ENCODE results near the gene NAA30.

Gene NAA30

DNA sequence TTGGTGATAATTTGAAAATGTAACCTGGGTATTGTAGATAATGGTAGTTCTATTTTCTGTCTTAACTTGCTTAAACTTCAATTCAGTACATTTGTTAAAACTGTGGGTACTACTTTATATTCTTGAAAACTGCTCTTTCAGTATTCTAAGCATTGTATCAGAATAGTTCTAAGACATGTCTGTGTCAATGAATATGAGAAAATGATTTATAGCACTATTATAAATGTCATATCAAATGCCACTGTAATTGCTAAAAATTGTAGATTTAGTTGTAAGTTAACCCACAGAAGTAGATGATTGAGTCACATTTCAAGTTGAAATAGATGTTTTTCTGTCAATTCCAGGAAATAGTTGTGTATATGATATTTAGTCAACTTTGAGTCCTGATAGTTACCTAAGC, 2.4 kb downstream of the NAA30 start:
- no peak for DNase-seq (ENCODE audit: low read depth)

DNA sequence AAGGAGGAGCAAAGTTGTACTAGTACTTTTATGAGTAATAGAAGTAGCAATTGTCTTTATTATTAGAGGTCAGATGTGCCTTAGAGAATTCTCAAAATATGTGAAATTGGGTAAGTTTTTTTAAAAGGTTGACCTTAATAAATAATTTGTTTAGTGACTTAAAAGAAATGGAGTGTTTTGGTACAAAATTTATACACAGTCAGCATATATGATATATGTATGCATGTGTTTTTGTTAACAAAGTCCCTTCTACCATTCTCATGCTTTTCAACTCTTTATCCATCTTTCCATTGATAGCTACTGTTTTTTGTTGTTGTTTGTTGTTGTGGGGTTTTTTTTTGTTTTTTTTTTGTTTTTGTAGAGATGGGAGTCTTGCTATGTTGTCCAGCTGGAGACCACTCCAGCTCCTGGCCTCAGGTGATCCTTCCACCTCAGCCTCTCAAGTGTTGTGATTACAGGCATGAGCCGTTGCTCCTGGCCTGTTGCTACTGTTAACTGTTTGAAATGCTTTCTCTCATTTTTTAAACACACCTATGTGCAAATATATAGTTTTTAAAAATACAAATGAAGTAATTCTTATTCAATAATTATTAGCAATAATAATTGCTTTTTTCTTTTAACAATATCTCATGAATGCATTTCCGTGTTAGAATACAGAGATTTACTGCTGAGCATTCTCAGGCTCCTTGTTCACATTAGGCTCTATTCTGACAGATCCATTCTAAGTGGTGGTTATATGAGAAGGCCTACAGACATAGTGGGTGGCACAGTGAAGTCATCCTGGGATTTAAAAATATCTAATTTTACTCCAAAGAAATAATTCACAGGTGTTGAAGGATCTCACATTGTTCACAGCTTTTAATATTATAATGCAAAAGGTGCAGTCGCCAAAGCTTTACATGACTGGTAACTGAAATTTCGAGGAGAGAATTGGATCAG, 10.4 kb downstream of the NAA30 start:
- DNase-seq (ENCODE audit: low read depth): no peak

DNA sequence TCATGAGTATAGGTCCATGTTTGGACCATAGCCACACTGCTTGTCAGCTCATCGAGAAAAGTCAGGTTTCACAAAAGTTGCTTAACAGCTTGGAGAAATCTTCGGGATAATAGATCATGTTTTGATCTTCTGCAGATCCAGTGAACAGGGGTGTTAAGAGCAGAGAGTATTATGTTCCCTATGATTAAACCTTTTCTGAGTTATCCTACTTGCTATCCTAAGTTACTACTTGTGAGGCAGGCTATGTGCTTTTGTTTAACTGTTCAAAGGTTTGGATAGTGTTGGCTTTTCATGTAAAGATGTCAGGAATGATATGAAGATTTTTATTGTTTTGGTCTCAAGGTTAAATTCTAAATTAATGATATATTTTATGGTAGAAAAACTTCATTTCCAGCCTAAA, 11.1 kb downstream of the NAA30 start:
- DNase-seq (ENCODE audit: low read depth): no peak

DNA sequence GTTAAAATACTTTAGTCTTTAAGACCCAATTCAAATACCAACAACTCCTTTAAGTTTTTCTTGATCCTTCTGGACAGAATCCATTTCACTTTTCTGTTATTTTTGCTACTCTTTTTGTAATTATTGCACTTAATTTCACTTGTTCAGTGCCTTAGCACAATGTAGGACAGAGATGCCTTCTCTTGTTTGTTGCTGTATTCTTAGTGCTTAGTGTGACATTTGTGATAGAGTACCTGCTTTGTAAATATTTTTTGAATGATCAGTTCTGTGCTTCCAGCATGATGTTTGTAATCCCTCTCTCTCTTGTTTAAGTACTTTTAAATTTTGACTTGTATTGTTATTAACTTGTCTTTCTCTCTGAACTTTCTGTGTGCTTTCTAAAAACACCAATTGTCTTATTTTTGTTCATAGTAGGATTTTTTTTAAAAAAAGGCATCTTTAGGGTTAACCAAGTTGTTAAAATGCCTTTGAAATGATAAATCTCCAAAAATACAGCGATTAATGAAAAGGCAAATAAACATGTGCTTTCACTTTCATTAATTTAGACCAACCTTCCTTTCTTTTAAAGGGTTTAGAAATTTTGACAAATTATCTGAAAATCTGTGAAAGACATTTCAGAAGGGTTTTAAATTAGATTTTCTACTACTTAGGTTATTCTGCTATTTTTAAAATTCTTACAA, 11.9 kb downstream of the NAA30 start:
- no peak for DNase-seq (ENCODE audit: low read depth)

DNA sequence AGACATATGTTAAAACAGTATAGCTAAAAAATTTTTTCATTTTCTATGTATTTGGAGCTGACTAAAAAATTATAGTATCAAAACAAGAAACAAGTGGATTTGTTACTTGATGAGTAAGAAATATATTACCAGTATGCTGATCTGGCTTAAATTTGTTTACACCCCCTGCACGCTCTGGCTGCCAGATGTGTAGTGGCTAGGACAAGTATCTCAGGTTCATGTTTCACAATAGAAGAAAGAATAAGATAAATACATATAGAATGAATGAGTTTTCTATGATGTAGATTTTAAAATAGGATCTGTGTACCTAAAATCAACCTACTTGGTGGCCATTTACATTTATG, 13.1 kb downstream of the NAA30 start:
- DNase-seq (ENCODE audit: low read depth): no peak

DNA sequence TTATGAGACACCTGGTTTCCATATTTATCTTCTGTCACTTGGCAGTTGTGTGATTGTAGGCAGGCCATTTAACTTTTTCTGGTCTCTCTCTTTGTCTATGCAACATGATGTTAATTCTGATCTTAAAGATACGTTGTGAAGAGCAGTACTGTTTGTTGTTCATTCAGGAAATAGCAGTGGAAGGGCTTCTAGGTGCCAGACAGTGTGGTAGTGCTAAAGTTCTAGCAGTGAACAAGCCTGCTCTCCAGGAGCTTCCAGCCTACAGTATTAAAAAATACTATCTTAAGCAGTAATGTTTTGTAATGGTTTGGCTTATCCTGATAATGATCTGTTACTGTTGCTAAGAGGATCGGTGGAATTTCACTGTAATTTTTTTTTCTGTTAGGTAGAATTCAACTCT, 15.2 kb downstream of the NAA30 start:
- DNase-seq (ENCODE audit: low read depth): no peak

DNA sequence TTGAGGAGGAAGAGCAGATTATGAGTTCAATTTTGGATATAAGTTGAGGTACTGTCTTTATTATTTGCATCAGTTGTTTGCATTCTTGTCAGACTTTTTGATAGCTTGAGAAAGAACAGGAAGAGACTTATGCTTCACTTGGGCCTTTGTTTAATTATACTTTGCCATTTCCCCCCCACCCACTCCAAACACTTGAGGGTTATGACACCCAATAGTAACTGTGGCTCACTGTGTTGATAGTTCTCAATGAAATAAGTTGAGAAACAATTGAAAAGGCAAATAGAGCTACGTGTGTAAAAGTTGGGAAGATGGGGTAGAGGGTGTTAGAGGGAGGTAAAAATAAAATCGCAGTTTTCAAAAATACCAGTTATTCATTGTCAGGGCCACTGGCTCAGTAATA, 17.7 kb downstream of the NAA30 start:
- DNase-seq (ENCODE audit: low read depth): no peak

DNA sequence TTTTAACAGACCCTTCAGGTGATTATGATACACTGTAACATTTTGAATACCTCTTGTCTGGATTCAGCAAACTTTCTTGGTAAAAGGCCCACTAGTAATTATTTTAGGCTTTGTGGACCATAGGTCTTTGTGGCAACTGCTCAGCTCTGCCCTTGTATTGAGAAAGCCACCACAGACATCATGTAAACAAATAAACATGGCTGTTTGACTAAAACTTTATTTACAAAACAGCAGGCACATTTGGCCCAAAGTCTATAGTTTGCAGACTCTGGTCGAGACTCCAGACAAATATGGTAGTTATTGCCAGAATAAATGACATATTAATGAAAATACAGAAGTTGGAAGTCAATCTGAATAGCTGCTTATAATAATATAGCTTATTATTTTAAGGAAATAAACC, 18.2 kb downstream of the NAA30 start:
- DNase-seq (ENCODE audit: low read depth): no peak

DNA sequence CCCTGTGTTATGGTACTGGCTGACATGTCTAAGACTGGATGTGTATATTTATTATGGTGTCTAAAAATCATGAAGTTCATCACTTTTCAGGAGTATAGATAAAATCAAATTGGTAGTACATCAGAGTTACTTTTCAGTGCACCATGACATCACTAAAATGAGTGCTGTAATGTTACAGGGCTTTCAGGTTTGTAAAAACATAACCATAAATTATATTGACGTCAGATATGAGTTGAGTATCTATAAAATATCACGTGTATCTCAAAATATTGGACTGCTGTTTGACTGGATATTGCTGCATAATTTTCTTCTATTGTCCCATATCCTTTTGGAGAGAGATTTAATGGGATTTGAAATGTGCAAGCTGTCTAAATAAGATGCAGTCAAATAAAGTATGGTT, 22.0 kb downstream of the NAA30 start:
- no peak for DNase-seq (ENCODE audit: low read depth)

DNA sequence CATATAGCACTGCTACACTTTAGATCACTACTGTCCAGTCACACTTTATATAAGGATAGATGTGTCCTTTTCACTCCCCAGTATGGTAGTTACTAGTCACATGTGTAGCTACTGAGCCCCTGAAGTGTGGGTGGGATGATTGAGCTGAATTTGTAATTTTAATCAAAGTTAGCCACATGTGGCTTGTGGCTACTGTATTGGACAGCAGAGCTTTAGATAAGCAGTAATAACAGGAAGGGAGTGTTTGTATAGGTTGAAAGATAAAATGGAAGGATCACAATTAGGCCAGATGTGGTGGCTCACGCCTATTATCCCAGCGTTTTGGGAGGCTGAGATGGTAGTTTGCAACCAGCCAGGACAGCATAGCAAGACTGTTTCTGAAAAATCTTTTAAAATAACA, 23.5 kb downstream of the NAA30 start:
- no peak for DNase-seq (ENCODE audit: low read depth)

DNA sequence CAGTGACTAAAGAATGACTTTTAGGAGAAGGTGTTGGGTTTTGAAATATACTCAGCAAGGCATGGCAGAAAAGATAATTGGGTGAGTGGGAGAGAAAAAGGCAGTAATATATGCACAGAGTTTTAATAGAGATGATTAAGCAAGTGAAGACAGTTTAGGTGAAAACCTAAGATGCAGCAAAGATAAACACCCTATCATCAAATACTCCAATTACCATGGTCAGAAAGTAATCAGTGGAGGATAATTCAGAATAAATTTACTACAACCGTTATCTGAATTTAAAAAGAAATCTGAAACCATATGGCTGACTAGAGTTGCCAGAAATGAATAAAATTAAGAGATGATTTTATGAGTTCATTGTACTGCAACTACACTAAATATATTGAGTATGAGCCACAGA, 26.8 kb downstream of the NAA30 start:
- no peak for DNase-seq (ENCODE audit: low read depth)

DNA sequence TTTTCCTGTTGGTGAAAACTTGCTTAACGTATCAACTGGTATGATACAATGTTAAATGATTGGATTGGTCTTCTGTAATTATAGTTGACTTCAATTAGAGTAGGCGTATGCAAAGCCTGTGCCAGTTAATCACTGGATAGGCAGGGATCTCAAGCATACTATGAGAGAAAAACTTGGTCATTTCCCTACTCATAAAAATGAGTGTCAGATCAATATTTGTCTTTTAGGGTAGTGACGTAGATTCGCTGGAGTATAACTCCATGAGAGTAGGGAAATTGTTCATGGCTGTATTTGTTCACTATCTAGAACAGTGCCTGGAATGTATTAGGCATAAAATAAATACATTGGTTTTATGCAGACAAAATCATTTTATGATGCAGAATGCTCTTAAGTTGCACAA, 28.6 kb downstream of the NAA30 start:
- DNase-seq (ENCODE audit: low read depth): no peak

DNA sequence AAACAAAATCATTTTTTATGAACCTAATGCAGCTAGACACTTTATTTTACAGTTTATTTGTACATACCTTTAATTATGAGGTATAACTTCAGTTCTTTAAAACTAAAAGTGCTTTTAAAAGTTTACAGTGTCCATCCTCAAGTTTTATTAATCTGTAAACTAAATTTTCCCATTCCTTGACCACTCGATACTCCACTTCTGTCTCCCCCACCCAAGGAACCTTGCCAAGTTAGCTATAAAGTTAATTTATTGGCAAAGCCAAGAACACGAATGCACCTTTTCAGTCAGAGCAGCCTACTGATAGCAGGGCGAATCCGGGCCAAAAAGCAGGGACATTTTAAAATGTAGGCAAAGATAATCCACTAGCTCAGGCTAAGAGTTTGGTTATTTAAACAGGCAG, 29.6 kb downstream of the NAA30 start:
- no peak for DNase-seq (ENCODE audit: low read depth)

DNA sequence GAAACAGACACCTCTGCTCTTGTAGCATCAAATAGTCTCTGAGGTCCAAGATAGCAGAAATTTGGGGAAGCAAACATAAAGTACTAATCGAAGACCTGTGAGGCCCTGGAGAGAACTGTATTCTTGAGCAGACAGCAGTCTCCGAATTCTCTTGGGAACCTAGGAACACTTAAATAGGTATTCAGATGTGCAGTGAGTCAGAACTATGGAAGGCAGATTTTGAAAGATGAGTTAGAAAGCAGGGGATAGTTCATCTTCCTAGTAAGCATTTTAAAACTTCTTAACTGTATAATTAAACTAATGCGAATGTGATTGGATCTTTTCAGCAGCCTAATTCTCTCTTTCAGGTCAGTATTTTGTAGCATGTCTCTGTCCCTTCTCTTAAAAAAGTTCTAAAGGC, 30.6 kb downstream of the NAA30 start:
- no peak for DNase-seq (ENCODE audit: low read depth)

DNA sequence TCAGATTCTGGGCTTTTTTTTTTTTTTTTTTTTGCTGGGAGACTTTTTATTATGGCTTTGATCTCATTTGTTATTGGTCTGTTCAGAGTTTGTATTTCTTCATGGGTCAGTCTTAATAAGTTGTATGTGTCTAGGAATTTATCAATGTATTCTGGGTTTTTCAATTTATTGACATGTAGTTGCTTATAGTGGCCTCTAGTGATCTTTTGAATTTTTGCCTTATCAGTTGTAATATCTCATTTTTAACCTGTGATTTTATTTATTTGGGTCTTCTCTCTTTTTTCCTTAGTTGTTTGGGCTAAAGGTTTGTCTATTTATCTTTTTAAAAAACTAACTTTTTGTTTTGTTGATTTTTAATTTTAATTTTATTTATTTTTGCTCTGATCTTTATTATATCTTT, 45.5 kb downstream of the NAA30 start:
- no peak for DNase-seq (ENCODE audit: low read depth)

DNA sequence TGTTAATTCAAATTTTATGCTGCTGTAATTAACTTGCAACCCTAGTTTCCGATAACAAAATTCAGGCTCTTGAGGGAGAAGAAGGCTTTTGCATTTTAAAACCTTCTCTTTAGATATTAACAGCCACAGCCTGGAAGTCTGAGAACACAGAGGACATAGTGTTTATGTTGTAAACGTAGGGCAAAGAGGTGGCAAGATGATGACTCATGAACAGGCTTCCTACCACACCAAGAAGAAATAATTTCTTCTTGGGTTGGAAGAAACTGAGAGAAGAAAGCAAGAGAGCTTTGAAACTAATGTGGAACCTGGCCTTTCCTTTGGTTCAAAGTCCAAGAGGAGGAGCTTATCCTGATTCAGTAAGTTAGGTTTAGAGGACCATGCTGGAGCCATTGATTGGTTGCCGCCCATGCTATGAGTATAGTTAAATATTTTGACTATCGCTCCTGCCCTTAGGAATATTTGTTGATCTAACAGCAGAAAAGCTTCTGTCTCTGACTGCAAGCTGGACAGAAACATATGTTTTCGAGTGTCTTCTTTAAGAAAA, 71.5 kb downstream of the NAA30 start:
- DNase-seq (ENCODE audit: low read depth): no peak

DNA sequence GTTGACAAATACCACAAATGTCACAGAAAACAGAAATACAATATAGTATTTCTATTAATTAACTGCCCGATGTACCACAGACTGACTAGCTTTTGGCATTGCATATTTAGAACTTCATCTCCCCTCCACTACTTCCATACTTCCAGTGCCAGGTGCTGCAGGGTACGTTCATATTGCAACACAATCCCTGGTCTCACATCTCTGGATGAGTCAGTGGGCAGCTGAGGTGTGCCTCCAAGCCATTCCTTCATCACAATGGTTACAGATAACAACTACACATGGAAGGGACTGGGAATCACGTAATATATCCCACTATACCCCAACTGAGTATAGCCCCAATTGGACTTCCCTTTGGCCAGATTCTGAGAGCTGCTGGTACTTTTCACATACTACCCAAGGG, 72.2 kb downstream of the NAA30 start:
- DNase-seq (ENCODE audit: low read depth): no peak

DNA sequence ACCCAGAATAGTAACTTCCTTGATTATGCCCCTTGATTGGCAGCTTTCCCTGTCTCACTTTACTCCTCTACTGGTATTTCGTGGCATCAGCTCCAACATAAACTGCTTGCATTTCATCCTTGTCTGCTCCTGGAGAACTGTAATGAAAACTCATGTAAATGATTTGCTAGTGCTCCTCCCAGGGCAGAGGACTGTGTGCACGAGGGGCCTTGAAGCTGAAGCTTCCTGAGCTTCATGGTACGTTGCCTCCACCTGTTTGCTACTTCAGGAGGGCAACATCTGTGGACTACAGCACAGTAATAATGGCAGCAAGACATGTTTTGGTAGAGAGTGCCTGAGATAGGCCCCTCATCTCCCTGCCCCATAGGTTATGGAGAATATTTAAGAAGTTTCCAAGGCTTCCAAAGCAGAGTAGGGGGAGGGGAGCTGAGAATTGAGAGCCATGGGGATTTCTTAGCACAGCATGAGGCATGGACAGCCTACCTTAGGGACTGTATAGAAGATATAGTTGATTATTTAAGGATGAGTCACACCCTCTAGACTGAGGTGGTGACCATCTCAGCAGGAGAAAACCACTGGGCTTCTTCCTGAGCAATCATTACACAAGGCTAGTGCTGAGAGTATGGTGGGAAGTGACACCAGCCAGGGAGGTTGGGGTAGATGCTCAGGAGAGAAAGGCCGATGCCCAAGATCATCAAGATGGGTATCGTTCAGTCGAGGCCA, 73.8 kb downstream of the NAA30 start:
- DNase-seq (ENCODE audit: low read depth): no peak
